OCI-LY7 (cell line): ENCODE data around the gene STAB1. TPM values are rescaled to one million over a fixed set of nuclear protein-coding genes. Genes with fewer than 3 reads are reported as not detected.

Source experiments
- BruUV-seq: library from RNA; stranded (reverse); fragments of 400-500 nt; replicated peaks from 2 replicates; lab custom pipeline; 2021; lab: Mats Ljungman, UMichigan
- CTCF ChIA-PET: fragments of 300-600 bp; sonication (Branson Sonifier 250); formaldehyde crosslinking; loops from one replicate; lab custom pipeline; 2022; ENCODE audit warnings: antibody characterized with exemption; ENCODE audit not compliant: unreplicated experiment; lab: Charles Lee
- POLR2A ChIA-PET: fragments of 300-600 bp; sonication (Branson Sonifier 250); formaldehyde crosslinking; loops from one replicate; lab custom pipeline; 2022; ENCODE audit warnings: antibody characterized with exemption; lab: Charles Lee
- DNase-seq: peaks from one replicate; pipeline ENCODE4 v3.0.0-alpha.2; 2015; ENCODE audit warnings: low spot score
- H2AFZ ChIP-seq: fragments of 200-600 bp; sonication (generic), shearing (Covaris generic); 2 replicates; pipeline ENCODE4 v1.6.1; 2014; ENCODE audit warnings: mild to moderate bottlenecking, antibody characterized with exemption, low read length, moderate library complexity
- H3K27ac ChIP-seq: fragments of 200-600 bp; sonication (generic); 2 replicates; pipeline ENCODE4 v1.5.1; 2014; ENCODE audit warnings: mixed run types, low read depth, mild to moderate bottlenecking, moderate library complexity, low read length, inconsistent platforms; ENCODE audit not compliant: poor library complexity, severe bottlenecking
- H3K36me3 ChIP-seq: fragments of 200-600 bp; sonication (generic); 2 replicates; pipeline ENCODE4 v1.6.1; 2014; ENCODE audit warnings: mild to moderate bottlenecking, antibody characterized with exemption, low read length, moderate library complexity, mixed read lengths; ENCODE audit not compliant: insufficient read depth
- H3K4me1 ChIP-seq: fragments of 200-600 bp; sonication (generic); 2 replicates; pipeline ENCODE4 v1.5.1; 2014; ENCODE audit warnings: mild to moderate bottlenecking, low read length; ENCODE audit not compliant: insufficient read depth, poor library complexity, severe bottlenecking
- H3K4me2 ChIP-seq: fragments of 200-600 bp; sonication (generic); 2 replicates; pipeline ENCODE4 v1.6.1; 2014; ENCODE audit warnings: mild to moderate bottlenecking, low read length
- H3K4me3 ChIP-seq: fragments of 200-600 bp; sonication (generic); 2 replicates; pipeline ENCODE4 v1.5.1; 2014; ENCODE audit warnings: mild to moderate bottlenecking, low read depth, low read length; ENCODE audit not compliant: poor library complexity, severe bottlenecking
- H3K79me2 ChIP-seq: fragments of 200-600 bp; sonication (generic); 2 replicates; pipeline ENCODE4 v1.6.1; 2016; ENCODE audit warnings: low read depth, mild to moderate bottlenecking, low read length, moderate library complexity, mixed read lengths; ENCODE audit not compliant: insufficient read depth
- H3K9me2 ChIP-seq: fragments of 200-600 bp; sonication (generic); 2 replicates; pipeline ENCODE4 v1.6.1; 2016; ENCODE audit warnings: mild to moderate bottlenecking, low read length, mixed read lengths; ENCODE audit not compliant: insufficient read depth
- H3K9me3 ChIP-seq: fragments of 200-600 bp; sonication (generic); 2 replicates; pipeline ENCODE4 v1.6.1; 2014; ENCODE audit warnings: mild to moderate bottlenecking, mixed run types, low read length, mixed read lengths
- H4K20me1 ChIP-seq: fragments of 200-600 bp; sonication (generic); 2 replicates; pipeline ENCODE4 v1.6.1; 2014; ENCODE audit warnings: mild to moderate bottlenecking, antibody characterized with exemption, low read length, moderate library complexity, mixed read lengths; ENCODE audit not compliant: insufficient read depth
- CTCF ChIP-seq: fragments of 200-600 bp; sonication (generic); conservative IDR thresholded peaks from 2 replicates; pipeline ENCODE4 v1.5.1; 2014; ENCODE audit warnings: mild to moderate bottlenecking, antibody characterized with exemption, low read length, moderate library complexity, mixed read lengths
- EZH2phosphoT487 ChIP-seq: fragments of 200-600 bp; sonication (generic); IDR thresholded peaks from 2 replicates; pipeline ENCODE4 v1.6.1; 2018; ENCODE audit warnings: low read depth, borderline replicate concordance, mild to moderate bottlenecking, mixed run types, antibody characterized with exemption, low read length, moderate library complexity, mixed read lengths
- intact Hi-C: fragments of 100-400 bp; cut with micrococcal nuclease; formaldehyde crosslinking; loops from one replicate; pipeline ENCODE4 v1.10.0; 2022; ENCODE audit not compliant: unreplicated experiment
- total RNA-seq, 2 experiments: library from RNA; depleted of rRNA in 1 of 2; stranded (reverse); fragments of >200 nt in 1 of 2; shearing (Covaris generic) in 1 of 2; gene quantifications; 2 replicates each; pipeline ENCODE4 v1.2.3, GENCODE V29; 2014 to 2022

Gene STAB1
- total RNA-seq, 2 experiments from 2014 or later: not detected

- CTCF ChIA-PET: no interaction called here
- Histone ChIP-seq H3K4me3 (no peak overlapping the region), H3K36me3 (peaks cover 34% of the 10 kb centered on the region), H3K79me2 (no peaks in the 10 kb centered on the region), H3K4me1 (no peaks in the 10 kb centered on the region), H3K27ac (no peak overlapping the region), H2AFZ (no peak overlapping the region), H3K4me2 (no peak overlapping the region), H4K20me1 (no peaks in the 10 kb centered on the region), H3K9me3 (no peaks in the 10 kb centered on the region), H3K9me2 (no peaks in the 10 kb centered on the region)
- DNase-seq: no peak
- POLR2A ChIA-PET: no interaction called here
- no TSS peak for BruUV-seq
- intact Hi-C loops: no loop called here
- TF ChIP-seq EZH2phosphoT487 (no peak), CTCF (no peak)
These were observed 28.5 kb downstream of the STAB1 start for GRCh38 chr3:52523386-52524257.

GRCh38 chr3:52524258-52524751 lies 29.2 kb downstream of the STAB1 start:
- Histone ChIP-seq H3K4me3 (no peak overlapping the region), H4K20me1 (no peaks in the 10 kb centered on the region), H3K4me1 (no peaks in the 10 kb centered on the region), H3K9me2 (no peaks in the 10 kb centered on the region), H3K79me2 (no peaks in the 10 kb centered on the region), H3K36me3 (peaks cover 34% of the 10 kb centered on the region), H3K4me2 (no peak overlapping the region), H3K9me3 (no peaks in the 10 kb centered on the region), H3K27ac (no peak overlapping the region), H2AFZ (no peak overlapping the region)
- intact Hi-C loops: no loop called here
- ChIA-PET CTCF (no interaction called here), POLR2A (no interaction called here)
- no peak for DNase-seq
- no TSS peak for BruUV-seq
- no peak for TF ChIP-seq CTCF
- no peak for TF ChIP-seq EZH2phosphoT487
